ENCODE results near the gene HOXA13. TPM values are rescaled to one million over a fixed set of nuclear protein-coding genes. Genes with fewer than 3 reads are reported as not detected.

The HOXA13 gene
- polyA plus RNA-seq, 1 of the 3 experiments (the other 2 are of a cell fraction) = not detected

DNA sequence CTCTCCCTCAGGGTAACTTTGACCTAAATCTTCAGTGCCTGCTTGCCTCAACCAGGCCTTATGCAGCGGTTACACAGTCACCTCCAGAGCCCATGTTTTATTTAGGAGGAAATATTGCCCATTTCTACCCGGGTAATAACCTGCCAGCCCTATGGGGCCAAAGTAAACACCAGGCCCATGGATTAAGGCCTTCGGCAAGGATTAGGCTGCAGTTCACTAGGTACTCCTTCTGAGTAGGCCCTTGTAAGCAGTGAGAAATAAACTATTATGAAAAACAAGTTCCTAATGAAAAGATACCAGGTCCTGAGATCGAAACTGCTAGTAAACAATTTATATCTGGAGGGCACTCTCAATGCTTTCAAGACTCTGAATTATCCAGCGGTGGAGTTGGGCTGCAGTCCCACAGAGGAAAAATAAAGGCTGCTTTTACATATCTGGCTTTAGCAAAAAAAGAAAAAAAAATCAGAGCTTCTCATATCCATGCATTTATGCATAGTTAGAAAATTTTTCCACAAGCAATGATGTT lies 22.0 kb downstream of the HOXA13 start:
- Histone ChIP-seq H3K79me2 (ENCODE audit: insufficient read depth) (no peaks in the 10 kb centered on the region), H3K27me3 (ENCODE audit: insufficient read depth) (peaks cover 97% of the 10 kb centered on the region), H3K9me3 (no peaks in the 10 kb centered on the region), H3K36me3 (replicated peaks in 1 of 2; ENCODE audit: control insufficient read depth in 1 of 2, insufficient read depth in 2 of 2, low read length in 1 of 2) (no peaks in the 10 kb centered on the region), H3K9me2 (no peaks in the 10 kb centered on the region), H3K4me2 (no peak overlapping the region), H3K4me3 (ENCODE audit: low read depth in 2 of 2, low read length in 1 of 2) (no peak overlapping the region), H3K9ac (no peak overlapping the region), H3K27ac (ENCODE audit: low read depth in 2 of 2, low read length in 1 of 2) (no peak overlapping the region), H4K20me1 (ENCODE audit: insufficient read depth) (no peaks in the 10 kb centered on the region), H3F3A (replicated peaks; ENCODE audit: insufficient read depth) (no peaks in the 10 kb centered on the region), H2AFZ (ENCODE audit: low read depth) (no peak overlapping the region), H3K4me1 (ENCODE audit: control insufficient read depth in 1 of 2, insufficient read depth in 2 of 2, low read depth in 1 of 2, low read length in 1 of 2) (peaks cover 0 to 4% of the 10 kb centered on the region in 2 experiments; a peak in 1 of 4 replicates)
- no peak for DNase-seq
- ChIA-PET CTCF (interaction anchor here (1.0 to 12.3 kb wide), 9 partner anchors 12 to 498 kb away, joined by 3 to 205 read pairs (median 23); partner anchors contain the start of genes HOXA11, HOXA5 and HOXA9), POLR2A (no interaction called here)
- no peak for TF ChIP-seq POLR2AphosphoS5 (IDR thresholded peaks at IDR 0.05; ENCODE audit: low read depth, low read length)
- TF ChIP-seq RAD21 (IDR thresholded peaks at IDR 0.05; ENCODE audit: low read length) = no peak
- TF ChIP-seq JUND (IDR thresholded peaks at IDR 0.05) = no peak
- TF ChIP-seq, protein P1, sequence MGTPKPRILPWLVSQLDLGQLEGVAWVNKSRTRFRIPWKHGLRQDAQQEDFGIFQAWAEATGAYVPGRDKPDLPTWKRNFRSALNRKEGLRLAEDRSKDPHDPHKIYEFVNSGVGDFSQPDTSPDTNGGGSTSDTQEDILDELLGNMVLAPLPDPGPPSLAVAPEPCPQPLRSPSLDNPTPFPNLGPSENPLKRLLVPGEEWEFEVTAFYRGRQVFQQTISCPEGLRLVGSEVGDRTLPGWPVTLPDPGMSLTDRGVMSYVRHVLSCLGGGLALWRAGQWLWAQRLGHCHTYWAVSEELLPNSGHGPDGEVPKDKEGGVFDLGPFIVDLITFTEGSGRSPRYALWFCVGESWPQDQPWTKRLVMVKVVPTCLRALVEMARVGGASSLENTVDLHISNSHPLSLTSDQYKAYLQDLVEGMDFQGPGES (IDR thresholded peaks at IDR 0.05; ENCODE audit: low read depth, low read length) = no peak
- WGBS (ENCODE audit: low lambda C conversion rate) = 44% methylated on average over 5 of the region's 5 CpGs

DNA sequence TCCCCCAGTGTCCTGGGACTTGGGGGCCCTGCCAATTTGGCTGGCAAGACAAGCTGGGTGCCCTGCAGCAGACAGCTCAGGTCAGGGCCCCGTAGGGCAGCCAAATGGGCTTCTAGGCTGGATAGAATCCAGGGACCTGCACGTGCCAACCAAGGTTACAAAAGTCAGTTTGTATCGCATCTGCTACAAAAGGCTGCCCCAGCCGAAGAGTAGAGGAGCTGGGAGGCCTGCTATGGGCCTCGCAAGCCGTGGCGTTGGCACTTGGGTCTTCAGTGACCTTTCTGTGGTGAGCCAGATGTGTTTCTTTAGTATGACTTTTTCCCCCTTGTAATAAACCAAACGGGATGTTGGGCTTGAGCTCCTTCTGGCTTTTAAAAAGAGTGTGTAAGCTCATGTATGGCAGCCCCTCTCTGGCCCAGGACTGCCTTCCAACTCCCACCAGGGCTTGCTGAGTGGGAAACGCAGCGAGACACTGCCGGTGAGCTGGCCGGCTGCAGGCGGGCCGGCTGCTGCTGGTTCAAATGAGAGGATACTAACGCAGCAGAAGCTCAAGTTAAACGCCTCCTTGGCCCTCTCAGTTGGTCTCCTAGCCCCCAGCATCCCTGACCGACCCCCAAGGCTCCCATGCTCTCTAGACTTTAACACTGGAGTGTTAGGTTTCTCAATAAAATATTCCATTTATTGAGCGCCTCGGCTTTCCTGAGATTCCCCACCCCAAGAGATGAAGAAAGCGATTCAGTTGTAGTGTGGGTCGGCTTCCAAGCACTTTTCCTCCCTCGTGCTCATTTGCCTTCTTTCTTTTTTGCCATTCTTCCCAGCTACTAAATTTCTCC lies 22.7 kb downstream of the HOXA13 start:
- Histone ChIP-seq H3K9ac (no peak overlapping the region), H3K27me3 (ENCODE audit: insufficient read depth) (peaks cover 97% of the 10 kb centered on the region), H3K36me3 (replicated peaks in 1 of 2; ENCODE audit: control insufficient read depth in 1 of 2, insufficient read depth in 2 of 2, low read length in 1 of 2) (no peaks in the 10 kb centered on the region), H3K4me2 (no peak overlapping the region), H3F3A (replicated peaks; ENCODE audit: insufficient read depth) (no peaks in the 10 kb centered on the region), H4K20me1 (ENCODE audit: insufficient read depth) (no peaks in the 10 kb centered on the region), H3K27ac (ENCODE audit: low read depth in 2 of 2, low read length in 1 of 2) (no peak overlapping the region), H3K9me3 (no peaks in the 10 kb centered on the region), H2AFZ (ENCODE audit: low read depth) (no peak overlapping the region), H3K4me1 (ENCODE audit: control insufficient read depth in 1 of 2, insufficient read depth in 2 of 2, low read depth in 1 of 2, low read length in 1 of 2) (peaks cover 0 to 4% of the 10 kb centered on the region in 2 experiments; a peak in 1 of 4 replicates), H3K9me2 (no peaks in the 10 kb centered on the region), H3K4me3 (ENCODE audit: low read depth in 2 of 2, low read length in 1 of 2) (no peak overlapping the region), H3K79me2 (ENCODE audit: insufficient read depth) (no peaks in the 10 kb centered on the region)
- POLR2A ChIA-PET = no interaction called here
- CTCF ChIA-PET = interaction anchor here (1.0 to 12.3 kb wide), 8 partner anchors 11 to 901 kb away, joined by 3 to 205 read pairs (median 14); partner anchors contain the start of genes HOXA11 and HOXA9
- TF ChIP-seq, protein P2, sequence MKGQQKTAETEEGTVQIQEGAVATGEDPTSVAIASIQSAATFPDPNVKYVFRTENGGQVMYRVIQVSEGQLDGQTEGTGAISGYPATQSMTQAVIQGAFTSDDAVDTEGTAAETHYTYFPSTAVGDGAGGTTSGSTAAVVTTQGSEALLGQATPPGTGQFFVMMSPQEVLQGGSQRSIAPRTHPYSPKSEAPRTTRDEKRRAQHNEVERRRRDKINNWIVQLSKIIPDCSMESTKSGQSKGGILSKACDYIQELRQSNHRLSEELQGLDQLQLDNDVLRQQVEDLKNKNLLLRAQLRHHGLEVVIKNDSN (IDR thresholded peaks at IDR 0.05; ENCODE audit: borderline replicate concordance, low read depth) = no peak
- TF ChIP-seq EP300 (IDR thresholded peaks at IDR 0.05; ENCODE audit: borderline replicate concordance in 1 of 2, low read depth in 1 of 2, low read length in 1 of 2) (no peak), FOXM1 (IDR thresholded peaks at IDR 0.05; ENCODE audit: low read depth) (no peak), MEF2A (IDR thresholded peaks at IDR 0.05; ENCODE audit: borderline replicate concordance, low read depth) (no peak), MXI1 (IDR thresholded peaks at IDR 0.05; ENCODE audit: low read depth, low read length) (no peak), FOSL2 (IDR thresholded peaks at IDR 0.05; ENCODE audit: borderline replicate concordance, low read depth) (no peak), SMC3 (IDR thresholded peaks at IDR 0.05; ENCODE audit: low read depth, low read length) (no peak)
- TF ChIP-seq, protein P3, sequence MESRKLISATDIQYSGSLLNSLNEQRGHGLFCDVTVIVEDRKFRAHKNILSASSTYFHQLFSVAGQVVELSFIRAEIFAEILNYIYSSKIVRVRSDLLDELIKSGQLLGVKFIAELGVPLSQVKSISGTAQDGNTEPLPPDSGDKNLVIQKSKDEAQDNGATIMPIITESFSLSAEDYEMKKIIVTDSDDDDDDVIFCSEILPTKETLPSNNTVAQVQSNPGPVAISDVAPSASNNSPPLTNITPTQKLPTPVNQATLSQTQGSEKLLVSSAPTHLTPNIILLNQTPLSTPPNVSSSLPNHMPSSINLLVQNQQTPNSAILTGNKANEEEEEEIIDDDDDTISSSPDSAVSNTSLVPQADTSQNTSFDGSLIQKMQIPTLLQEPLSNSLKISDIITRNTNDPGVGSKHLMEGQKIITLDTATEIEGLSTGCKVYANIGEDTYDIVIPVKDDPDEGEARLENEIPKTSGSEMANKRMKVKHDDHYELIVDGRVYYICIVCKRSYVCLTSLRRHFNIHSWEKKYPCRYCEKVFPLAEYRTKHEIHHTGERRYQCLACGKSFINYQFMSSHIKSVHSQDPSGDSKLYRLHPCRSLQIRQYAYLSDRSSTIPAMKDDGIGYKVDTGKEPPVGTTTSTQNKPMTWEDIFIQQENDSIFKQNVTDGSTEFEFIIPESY (IDR thresholded peaks at IDR 0.05; ENCODE audit: borderline replicate concordance, low read depth) = no peak
- TF ChIP-seq, protein P4, sequence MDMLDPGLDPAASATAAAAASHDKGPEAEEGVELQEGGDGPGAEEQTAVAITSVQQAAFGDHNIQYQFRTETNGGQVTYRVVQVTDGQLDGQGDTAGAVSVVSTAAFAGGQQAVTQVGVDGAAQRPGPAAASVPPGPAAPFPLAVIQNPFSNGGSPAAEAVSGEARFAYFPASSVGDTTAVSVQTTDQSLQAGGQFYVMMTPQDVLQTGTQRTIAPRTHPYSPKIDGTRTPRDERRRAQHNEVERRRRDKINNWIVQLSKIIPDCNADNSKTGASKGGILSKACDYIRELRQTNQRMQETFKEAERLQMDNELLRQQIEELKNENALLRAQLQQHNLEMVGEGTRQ (IDR thresholded peaks at IDR 0.05; ENCODE audit: borderline replicate concordance, low read depth, low read length) = no peak
- no peak for DNase-seq
- WGBS (ENCODE audit: low lambda C conversion rate) = 44% methylated on average over 22 of the region's 22 CpGs

All from SK-N-SH (cell line).